ENCODE results near the gene SH3RF3. TPM values are rescaled to one million over a fixed set of nuclear protein-coding genes. Genes with fewer than 3 reads are reported as not detected.

SH3RF3 gene
- total and polyA plus RNA-seq, 4 donors = 2.9 to 9.7 (median 8.6) TPM

- no peaks in the 10 kb centered on the region for H3K36me3 ChIP-seq (ENCODE audit: control insufficient read depth in 4 of 4, insufficient read depth in 4 of 4, low read length in 4 of 4)
- H3K4me1 ChIP-seq (ENCODE audit: control insufficient read depth in 5 of 5, insufficient read depth in 5 of 5, low read length in 5 of 5) = peaks cover 0 to 24% (median 2%) of the 10 kb centered on the region in 5 donors
- no peak for TF ChIP-seq CTCF (IDR thresholded peaks at IDR 0.05; ENCODE audit: control extremely low read depth, extremely low read depth)
- H3K4me3 ChIP-seq = no peak overlapping the region
- no peak for ATAC-seq (ENCODE audit: insufficient read depth, low FRiP score)
- H3K9me3 ChIP-seq (ENCODE audit: control insufficient read depth in 4 of 4, insufficient read depth in 3 of 4, low read length in 3 of 4) = peaks cover 0 to 2% (median 0%) of the 10 kb centered on the region in 4 donors
- WGBS, 2 donors = 92 to 97% methylated on average over 5 of the region's 5 CpGs
- DNase-seq = no peak
- H3K27ac ChIP-seq (ENCODE audit: low read depth in 1 of 2, low read length in 1 of 2) = no peak overlapping the region
- H3K27me3 ChIP-seq (ENCODE audit: control insufficient read depth in 3 of 3, insufficient read depth in 3 of 3, low read length in 2 of 3) = peaks cover 0 to 18% (median 14%) of the 10 kb centered on the region in 3 donors
- no peak overlapping the region for H3K9ac ChIP-seq (ENCODE audit: insufficient read depth in 1 of 2, low read length in 2 of 2)
Measured at GRCh38 chr2:109126501-109126860, 2.5 kb upstream of the SH3RF3 start.

- no peaks in the 10 kb centered on the region for H3K36me3 ChIP-seq (ENCODE audit: control insufficient read depth in 4 of 4, insufficient read depth in 4 of 4, low read length in 4 of 4)
- 77 to 80% methylated on average over 10 of the region's 10 CpGs for WGBS, 2 donors
- no peak overlapping the region for H3K27ac ChIP-seq (ENCODE audit: low read depth in 1 of 2, low read length in 1 of 2)
- H3K9me3 ChIP-seq (ENCODE audit: control insufficient read depth in 4 of 4, insufficient read depth in 3 of 4, low read length in 3 of 4) = peaks cover 0 to 2% (median 0%) of the 10 kb centered on the region in 4 donors
- no peak for DNase-seq
- H3K9ac ChIP-seq (ENCODE audit: insufficient read depth in 1 of 2, low read length in 2 of 2) = no peak overlapping the region
- ATAC-seq (ENCODE audit: insufficient read depth, low FRiP score) = no peak
- H3K4me3 ChIP-seq = no peak overlapping the region
- no peak for TF ChIP-seq CTCF (IDR thresholded peaks at IDR 0.05; ENCODE audit: control extremely low read depth, extremely low read depth)
- peaks cover 0 to 24% (median 2%) of the 10 kb centered on the region in 5 donors for H3K4me1 ChIP-seq (ENCODE audit: control insufficient read depth in 5 of 5, insufficient read depth in 5 of 5, low read length in 5 of 5)
- peaks cover 0 to 29% (median 12%) of the 10 kb centered on the region in 3 donors for H3K27me3 ChIP-seq (ENCODE audit: control insufficient read depth in 3 of 3, insufficient read depth in 3 of 3, low read length in 2 of 3)
Measured at GRCh38 chr2:109127556-109127955, 1.4 kb upstream of the SH3RF3 start.

GRCh38 chr2:109128048-109128615 lies 873 bp upstream of the SH3RF3 start:
- TF ChIP-seq CTCF (IDR thresholded peaks at IDR 0.05; ENCODE audit: control extremely low read depth, extremely low read depth) = peak; percentile 64
- DNase-seq (peak; percentile 91 to 93 (median 93)), ATAC-seq (ENCODE audit: insufficient read depth, low FRiP score) (peak; percentile 76)
- peaks cover 0 to 24% (median 2%) of the 10 kb centered on the region in 5 donors for H3K4me1 ChIP-seq (ENCODE audit: control insufficient read depth in 5 of 5, insufficient read depth in 5 of 5, low read length in 5 of 5)
- H3K36me3 ChIP-seq (ENCODE audit: control insufficient read depth in 4 of 4, insufficient read depth in 4 of 4, low read length in 4 of 4) = no peaks in the 10 kb centered on the region
- H3K9ac ChIP-seq (ENCODE audit: insufficient read depth in 1 of 2, low read length in 2 of 2) = peak overlapping the region in 1 of 2 donors; percentile 19
- H3K27me3 ChIP-seq (ENCODE audit: control insufficient read depth in 3 of 3, insufficient read depth in 3 of 3, low read length in 2 of 3) = peaks cover 0 to 28% (median 12%) of the 10 kb centered on the region in 3 donors
- 1% methylated on average over 63 of the region's 63 CpGs for WGBS, 2 donors
- H3K27ac ChIP-seq (ENCODE audit: low read depth in 1 of 2, low read length in 1 of 2) = peak overlapping the region; percentile 30 to 88
- H3K4me3 ChIP-seq = peak overlapping the region; percentile 63
- peaks cover 0 to 2% (median 0%) of the 10 kb centered on the region in 4 donors for H3K9me3 ChIP-seq (ENCODE audit: control insufficient read depth in 4 of 4, insufficient read depth in 3 of 4, low read length in 3 of 4)

All from lung (tissue), 12 donors.